NOMO-1 treated with dmso at 0.1 percent for 144 hours (cell line): Measurements from ENCODE around the gene TLCD5.

Experiments
- DNase-seq: peaks from one replicate; lab custom pipeline; 2025; ENCODE audit not compliant: unreplicated experiment; lab: John Stamatoyannopoulos, UW

The TLCD5 gene

DNA sequence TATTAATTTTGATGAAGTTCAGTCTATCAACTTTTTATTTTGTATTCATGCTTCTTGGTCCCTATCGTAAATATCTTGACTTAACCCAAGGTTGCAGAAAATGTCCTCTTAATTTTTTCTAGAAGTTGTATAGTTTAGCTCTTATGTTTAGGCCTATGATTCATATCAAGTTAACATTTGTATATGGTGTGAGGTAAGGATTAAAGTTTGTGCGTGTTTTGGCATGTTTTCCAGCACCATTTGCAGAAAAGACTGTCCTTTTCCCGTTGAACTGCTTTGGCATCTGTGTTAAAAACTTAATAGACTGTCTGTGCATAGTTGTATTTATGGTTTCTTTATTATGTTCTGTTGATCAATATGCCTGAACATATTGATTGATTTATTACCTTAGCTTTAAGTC is 53.4 kb downstream of the TLCD5 start:
- no peak for DNase-seq

DNA sequence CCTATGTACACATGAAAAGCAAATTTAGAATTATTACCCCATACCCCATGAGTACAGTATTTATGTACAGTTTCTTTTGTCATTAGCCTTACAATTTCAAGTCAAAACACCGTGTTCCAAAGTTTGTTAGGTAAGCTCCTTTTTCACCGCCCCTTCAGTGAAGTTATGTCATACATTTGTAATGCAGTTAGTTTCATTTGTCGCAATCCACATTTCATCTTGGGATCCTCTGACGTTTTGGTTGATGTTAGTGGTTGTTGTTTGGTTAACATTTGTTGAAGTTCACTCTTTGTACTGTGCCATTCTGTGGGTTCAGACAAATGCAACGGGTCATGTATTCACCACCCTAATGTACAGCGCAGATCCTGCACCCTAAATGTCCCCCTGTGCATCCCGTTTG is 56.3 kb downstream of the TLCD5 start:
- DNase-seq, result no peak
